H1 (cell line): ENCODE measurements around the gene ADAMTS20. TPM values are rescaled to one million over a fixed set of nuclear protein-coding genes. Genes with fewer than 3 reads are reported as not detected.

Experiments
- CTCF ChIA-PET: fragments of 300-600 bp; sonication (Branson Sonifier 250); formaldehyde crosslinking; loops from one replicate; lab custom pipeline; 2021; ENCODE audit not compliant: partially characterized antibody; lab: Charles Lee
- POLR2A ChIA-PET: fragments of 300-600 bp; sonication (Branson Sonifier 250); formaldehyde crosslinking; loops from one replicate; lab custom pipeline; 2021; ENCODE audit warnings: inconsistent platforms; ENCODE audit not compliant: partially characterized antibody; lab: Charles Lee
- DNase-seq, 2 experiments: peaks; one replicate each; pipeline versions ENCODE4 v3.0.0 to v3.0.0-alpha.2; 2010 to 2022; ENCODE audit warnings: low spot score in 2 of 2, low read depth in 1 of 2, mixed read lengths in 1 of 2
- FAIRE-seq: peaks from 2 replicates; lab custom pipeline; 2011; peaks lifted over from hg19 to GRCh38; lab: Jason Lieb, UNC
- H2AFZ ChIP-seq: 2 replicates; pipeline ENCODE4 v1.8.1; 2012; ENCODE audit warnings: low read length, inconsistent platforms
- H2AK5ac ChIP-seq: 2 replicates; pipeline ENCODE4 v1.6.1; 2013; ENCODE audit warnings: low read depth, low read length
- H2BK120ac ChIP-seq: replicated peaks from 2 replicates; pipeline ENCODE3; 2013; ENCODE audit warnings: low read depth, low read length, inconsistent platforms
- H2BK12ac ChIP-seq: 2 replicates; pipeline ENCODE4 v1.6.1; 2013; ENCODE audit warnings: low read depth, low read length
- H2BK15ac ChIP-seq: 2 replicates; pipeline ENCODE4 v1.6.1; 2013; ENCODE audit warnings: low read length
- H2BK20ac ChIP-seq: 2 replicates; pipeline ENCODE4 v1.6.1; 2013; ENCODE audit warnings: low read length
- H2BK5ac ChIP-seq: 2 replicates; pipeline ENCODE4 v1.6.1; 2013; ENCODE audit warnings: low read depth, low read length
- H3K14ac ChIP-seq: 2 replicates; pipeline ENCODE4 v1.6.1; 2013; ENCODE audit warnings: inconsistent platforms; ENCODE audit not compliant: insufficient read length
- H3K18ac ChIP-seq: 2 replicates; pipeline ENCODE4 v1.6.1; 2013; ENCODE audit warnings: low read length; ENCODE audit errors: extremely low read depth
- H3K23ac ChIP-seq: 2 replicates; pipeline ENCODE4 v1.6.1; 2013; ENCODE audit warnings: inconsistent platforms; ENCODE audit not compliant: insufficient read length
- H3K23me2 ChIP-seq: 2 replicates; pipeline ENCODE4 v1.6.1; 2013; ENCODE audit warnings: low read depth, low read length
- H3K27ac ChIP-seq: 2 replicates; pipeline ENCODE4 v1.6.1; 2011; ENCODE audit warnings: low read depth, low read length, inconsistent platforms
- H3K27me3 ChIP-seq, 4 experiments: replicated peaks in 1 of 4; 1 replicate in 1 of 4; 2 replicates in 3 of 4; pipeline versions ENCODE4 v1.6.1 to v1.8.1; 2011 to 2013; ENCODE audit warnings: low read length in 3 of 4, mild to moderate bottlenecking in 3 of 4, inconsistent platforms in 2 of 4, mixed read lengths in 2 of 4, moderate library complexity in 1 of 4; ENCODE audit not compliant: control insufficient read depth in 3 of 4, insufficient read depth in 3 of 4; ENCODE audit errors: extremely low read depth in 1 of 4
- H3K36me3 ChIP-seq, 4 experiments: 2 replicates each; pipeline versions ENCODE4 v1.6.1 to v1.8.1; 2011 to 2013; ENCODE audit warnings: mild to moderate bottlenecking in 4 of 4, low read length in 3 of 4, moderate library complexity in 2 of 4, control low read depth in 1 of 4, inconsistent platforms in 1 of 4; ENCODE audit not compliant: insufficient read depth in 4 of 4, control insufficient read depth in 2 of 4
- H3K4ac ChIP-seq: replicated peaks from 2 replicates; pipeline ENCODE3; 2013; ENCODE audit warnings: low read length, low read depth, mixed read lengths, inconsistent platforms; ENCODE audit not compliant: insufficient read length
- H3K4me1 ChIP-seq, 4 experiments: replicated peaks in 1 of 4; 1 replicate in 1 of 4; 2 replicates in 3 of 4; pipeline versions ENCODE4 v1.6.1 to v1.8.1; 2011 to 2013; ENCODE audit warnings: low read length in 3 of 4, inconsistent platforms in 2 of 4, mixed read lengths in 1 of 4; ENCODE audit not compliant: insufficient read depth in 4 of 4, control insufficient read depth in 3 of 4
- H3K4me2 ChIP-seq, 2 experiments: 2 replicates each; pipeline versions ENCODE4 v1.6.1 to v1.8.1; 2011 to 2013; ENCODE audit warnings: low read depth in 2 of 2, low read length in 2 of 2, control low read depth in 1 of 2, inconsistent platforms in 1 of 2, mild to moderate bottlenecking in 1 of 2; ENCODE audit not compliant: insufficient read depth in 1 of 2
- H3K4me3 ChIP-seq, 4 experiments: fragments of 200-600, 300-600 bp in 1 of 4; sonication (generic), shearing (Covaris generic), sonication (Bioruptor Twin) in 1 of 4; 2 replicates each; pipeline versions ENCODE4 v1.5.1 to v1.8.1; 2011 to 2016; ENCODE audit warnings: low read length in 4 of 4, low read depth in 3 of 4, control low read depth in 2 of 4, inconsistent platforms in 2 of 4, mild to moderate bottlenecking in 2 of 4, mixed read lengths in 1 of 4, moderate library complexity in 1 of 4; ENCODE audit not compliant: insufficient read depth in 2 of 4; ENCODE audit errors: extremely low read depth in 1 of 4
- H3K56ac ChIP-seq: replicated peaks from 2 replicates; pipeline ENCODE3; 2013; ENCODE audit warnings: low read depth, mild to moderate bottlenecking, mixed read lengths, low read length, inconsistent platforms; ENCODE audit not compliant: insufficient read length
- H3K79me1 ChIP-seq: 2 replicates; pipeline ENCODE4 v1.6.1; 2013; ENCODE audit warnings: low read depth, low read length, control low read depth
- H3K79me2 ChIP-seq, 2 experiments: 2 replicates each; pipeline versions ENCODE4 v1.6.1 to v1.8.1; 2012 to 2013; ENCODE audit warnings: low read length in 2 of 2, mild to moderate bottlenecking in 2 of 2, inconsistent platforms in 1 of 2; ENCODE audit not compliant: insufficient read depth in 2 of 2, control insufficient read depth in 1 of 2
- H3K9ac ChIP-seq, 4 experiments: replicated peaks in 1 of 4; 1 replicate in 1 of 4; 2 replicates in 3 of 4; pipeline versions ENCODE4 v1.6.1 to v1.8.1; 2011 to 2013; ENCODE audit warnings: low read depth in 3 of 4, low read length in 3 of 4, control low read depth in 2 of 4, mild to moderate bottlenecking in 2 of 4, moderate library complexity in 2 of 4, inconsistent platforms in 1 of 4; ENCODE audit errors: extremely low read depth in 1 of 4
- H3K9me3 ChIP-seq, 2 experiments: 2 replicates each; pipeline versions ENCODE4 v1.6.1 to v1.8.1; 2012 to 2013; ENCODE audit warnings: mild to moderate bottlenecking in 2 of 2, moderate library complexity in 2 of 2, control low read depth in 1 of 2, inconsistent platforms in 1 of 2, low read depth in 1 of 2, low read length in 1 of 2, mixed read lengths in 1 of 2; ENCODE audit not compliant: insufficient read depth in 2 of 2
- H4K20me1 ChIP-seq, 2 experiments: replicated peaks in 1 of 2; 2 replicates each; pipeline versions ENCODE3 to v1.8.1; 2011 to 2013; ENCODE audit warnings: inconsistent platforms in 2 of 2, low read length in 2 of 2, mild to moderate bottlenecking in 1 of 2; ENCODE audit not compliant: insufficient read depth in 2 of 2, control insufficient read depth in 1 of 2
- H4K5ac ChIP-seq: 2 replicates; pipeline ENCODE4 v1.6.1; 2013; ENCODE audit warnings: low read length, low read depth, mixed read lengths, inconsistent platforms; ENCODE audit not compliant: insufficient read length
- H4K8ac ChIP-seq: 2 replicates; pipeline ENCODE4 v1.8.0; 2013; ENCODE audit warnings: mild to moderate bottlenecking, moderate library complexity, low read length, inconsistent platforms; ENCODE audit not compliant: insufficient read depth; ENCODE audit errors: extremely low read depth
- H4K91ac ChIP-seq: replicated peaks from 2 replicates; pipeline ENCODE3; 2013; ENCODE audit warnings: low read length, mixed read lengths, inconsistent platforms; ENCODE audit not compliant: insufficient read length
- CBX5 ChIP-seq: fragments of 300-800, 300-1000 bp; sonication (generic); IDR thresholded peaks from 2 replicates; pipeline ENCODE4 v1.7.1; 2016; ENCODE audit warnings: antibody characterized with exemption, low read length, low read depth
- CBX8 ChIP-seq: fragments of 300-800, 300-1000 bp; sonication (generic); IDR thresholded peaks from 2 replicates; pipeline ENCODE4 v1.7.1; 2016; ENCODE audit warnings: low read depth, low read length, borderline replicate concordance
- FOSL1 ChIP-seq: IDR thresholded peaks from 2 replicates; pipeline ENCODE4 v1.6.1; 2011; ENCODE audit warnings: mild to moderate bottlenecking, low read depth, low read length, moderate library complexity; ENCODE audit not compliant: insufficient read depth
- JUND ChIP-seq: IDR thresholded peaks from 2 replicates; pipeline ENCODE4 v1.6.1; 2011; ENCODE audit warnings: mild to moderate bottlenecking, improper control_type of control experiment, low read length
- PHF8 ChIP-seq: fragments of 200-600 bp; sonication (generic); conservative IDR thresholded peaks from 2 replicates; pipeline ENCODE4 v1.7.1; 2012; ENCODE audit warnings: low read depth, mild to moderate bottlenecking, inconsistent platforms, low read length, moderate library complexity
- POLR2A ChIP-seq, 2 experiments: IDR thresholded peaks; 1 replicate in 1 of 2; 2 replicates in 1 of 2; pipeline ENCODE4 v1.6.1; 2011; ENCODE audit warnings: low read depth in 2 of 2, low read length in 2 of 2, mild to moderate bottlenecking in 2 of 2; ENCODE audit errors: control extremely low read depth in 1 of 2
- POU5F1 ChIP-seq: IDR thresholded peaks from 2 replicates; pipeline ENCODE4 v1.6.1; 2011; ENCODE audit warnings: low read depth, mild to moderate bottlenecking, low read length, moderate library complexity
- RBBP5 ChIP-seq: IDR thresholded peaks from 2 replicates; pipeline ENCODE4 v1.7.1; 2012; ENCODE audit warnings: low read depth, mild to moderate bottlenecking, inconsistent platforms, low read length, moderate library complexity, borderline replicate concordance
- RNF2 ChIP-seq: fragments of 200-900, 300-1000 bp; sonication (generic); IDR thresholded peaks from 2 replicates; pipeline ENCODE4 v1.7.1; 2016; ENCODE audit warnings: borderline replicate concordance, low read depth, mild to moderate bottlenecking, antibody characterized with exemption, low read length; ENCODE audit not compliant: poor library complexity, severe bottlenecking; ENCODE audit errors: missing control alignments
- RXRA ChIP-seq: IDR thresholded peaks from 2 replicates; pipeline ENCODE4 v1.6.1; 2011; ENCODE audit warnings: low read depth, mild to moderate bottlenecking, low read length, moderate library complexity; ENCODE audit not compliant: insufficient read depth
- SIRT6 ChIP-seq: IDR thresholded peaks from one replicate; pipeline ENCODE4 v1.7.1; 2012; ENCODE audit warnings: low read length, inconsistent platforms
- TCF12 ChIP-seq: IDR thresholded peaks from 2 replicates; pipeline ENCODE4 v1.6.1; 2011; ENCODE audit warnings: low read depth, mild to moderate bottlenecking, low read length
- TEAD4 ChIP-seq: IDR thresholded peaks from 2 replicates; pipeline ENCODE4 v1.6.1; 2012; ENCODE audit warnings: low read depth, low read length, inconsistent platforms, mixed read lengths
- WGBS, 2 experiments: shearing (Covaris generic) in 1 of 2; methylation state at CpG; one replicate each; pipeline versions ENCODE4 v1.1.6 to v1.1.7; 2013 to 2015; ENCODE audit warnings: low lambda C conversion rate in 2 of 2, mixed read lengths in 2 of 2, inconsistent platforms in 1 of 2, low coverage in 1 of 2, missing lambda C conversion rate in 1 of 2; ENCODE audit not compliant: insufficient replicate concordance in 2 of 2, insufficient coverage in 1 of 2, insufficient read length in 1 of 2; ENCODE audit errors: extremely low coverage in 1 of 2, missing lambda C conversion rate in 1 of 2; 5-methylcytosine and 5-hydroxymethylcytosine counted together
- polyA plus RNA-seq, 7 experiments: library from polyadenylated mRNA; depleted of rRNA in 3 of 7; stranded (reverse) in 5 of 7; unstranded in 2 of 7; fragments of >200 nt in 5 of 7; fragments of 200-250 nt in 2 of 7; gene quantifications; 1 replicate in 5 of 7; 2 replicates in 1 of 7; 4 replicates in 1 of 7; pipeline versions ENCODE4 v1.2.1 to v1.2.3, GENCODE V29; 2011 to 2013; ENCODE audit warnings: missing spikeins in 2 of 7, mixed read lengths in 2 of 7
- total RNA-seq: library from RNA; stranded (reverse); fragmentation: NEBNext Ultra II Directional; extraction: Animal tissue kit (Norgen Biotek cat#: 25700); gene quantifications from 2 replicates; pipeline ENCODE4 v1.2.1, GENCODE V29; 2021
- TF ChIP-seq, protein P1 (sequence below): IDR thresholded peaks from 2 replicates; pipeline ENCODE4 v1.6.1; 2012; ENCODE audit warnings: inconsistent platforms

Gene ADAMTS20
- total and polyA plus RNA-seq, 2 of the 8 experiments (the other 6 are each of a cell fraction or from before 2014, with no cell fraction given), result 2.9 to 5.1 TPM

DNA sequence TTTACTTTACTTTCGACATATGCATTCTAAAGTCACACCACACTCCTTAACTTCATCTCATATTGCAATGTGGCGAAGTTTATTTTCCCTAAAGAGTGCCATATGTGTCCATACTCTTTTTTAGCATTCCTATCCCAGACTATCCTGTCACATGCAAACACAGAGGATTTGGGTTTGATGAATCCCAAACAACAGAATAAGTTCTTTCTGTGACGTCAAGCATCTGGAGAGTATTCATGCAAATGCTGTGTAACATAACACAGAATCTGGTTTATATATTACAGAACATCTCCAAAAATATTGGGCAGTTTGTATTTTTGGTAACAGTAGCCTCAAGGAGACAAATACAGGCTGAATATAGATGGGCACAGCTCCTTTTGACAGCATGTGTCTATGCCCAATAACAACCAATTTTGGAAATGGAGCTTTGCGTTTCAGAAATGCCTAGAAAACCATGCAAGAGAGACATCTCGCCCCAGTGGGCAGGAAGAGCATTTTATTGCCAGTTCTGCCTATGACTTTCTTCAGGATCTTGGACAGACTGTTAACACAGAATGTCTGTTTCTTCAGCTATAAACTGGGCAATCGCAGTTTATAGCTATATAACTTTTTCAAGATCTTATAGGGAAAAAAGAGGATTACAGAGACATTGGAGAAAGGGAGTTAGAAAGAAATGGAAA is 190.8 kb downstream of the ADAMTS20 start:
- Histone ChIP-seq H4K20me1 (no peaks in the 10 kb centered on the region), H4K5ac (no peak overlapping the region), H2AFZ (no peak overlapping the region), H4K91ac (no peak overlapping the region), H2AK5ac (no peak overlapping the region), H3K56ac (no peak overlapping the region), H2BK120ac (no peak overlapping the region), H2BK12ac (no peak overlapping the region), H3K4me3 (no peak overlapping the region), H3K36me3 (no peaks in the 10 kb centered on the region), H2BK15ac (no peak overlapping the region), H3K27ac (no peak overlapping the region), H4K8ac (no peak overlapping the region), H3K23me2 (no peaks in the 10 kb centered on the region), H3K18ac (no peak overlapping the region), H3K4me1 (no peaks in the 10 kb centered on the region), H2BK5ac (no peak overlapping the region), H3K14ac (no peak overlapping the region), H2BK20ac (no peak overlapping the region), H3K27me3 (no peaks in the 10 kb centered on the region), H3K9ac (no peak overlapping the region), H3K23ac (no peak overlapping the region), H3K4me2 (no peak overlapping the region), H3K9me3 (no peaks in the 10 kb centered on the region), H3K79me1 (no peaks in the 10 kb centered on the region), H3K4ac (no peak overlapping the region), H3K79me2 (no peaks in the 10 kb centered on the region)
- ChIA-PET POLR2A (no interaction called here), CTCF (no interaction called here)
- no peak for FAIRE-seq
- DNase-seq, result no peak
- 82% methylated on average over 6 of the region's 6 CpGs; no CpG with 5 or more reads in 1 of the 2 experiments for WGBS, 2 experiments
- TF ChIP-seq RXRA, result no peak
- TF ChIP-seq RNF2, result no peak
- no peak for TF ChIP-seq TCF12
- TF ChIP-seq CBX8, result no peak
- no peak for TF ChIP-seq FOSL1
- TF ChIP-seq POLR2A (IDR thresholded peaks at IDR 0.05; ENCODE audit: control extremely low read depth in 1 of 2, low read depth in 2 of 2, low read length in 2 of 2), result no peak
- TF ChIP-seq PHF8, result no peak
- TF ChIP-seq CBX5, result no peak
- TF ChIP-seq JUND, result no peak
- TF ChIP-seq TEAD4, result no peak
- no peak for TF ChIP-seq RBBP5
- TF ChIP-seq SIRT6, result no peak
- TF ChIP-seq POU5F1, result no peak
- TF ChIP-seq, protein P1, sequence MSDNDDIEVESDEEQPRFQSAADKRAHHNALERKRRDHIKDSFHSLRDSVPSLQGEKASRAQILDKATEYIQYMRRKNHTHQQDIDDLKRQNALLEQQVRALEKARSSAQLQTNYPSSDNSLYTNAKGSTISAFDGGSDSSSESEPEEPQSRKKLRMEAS, result no peak
